HG03135 (cell line): ENCODE results near the gene CACNA1C.

Experiments used
- ATAC-seq: cut with Tn5 transposase; IDR thresholded peaks from one replicate; pipeline ENCODE4 v1.9.1; 2021; ENCODE audit warnings: mild to moderate bottlenecking, moderate library complexity; ENCODE audit not compliant: unreplicated experiment

The CACNA1C gene

GRCh38 chr12:2334271-2334670 is 281.5 kb downstream of the CACNA1C start:
- no peak for ATAC-seq

DNA sequence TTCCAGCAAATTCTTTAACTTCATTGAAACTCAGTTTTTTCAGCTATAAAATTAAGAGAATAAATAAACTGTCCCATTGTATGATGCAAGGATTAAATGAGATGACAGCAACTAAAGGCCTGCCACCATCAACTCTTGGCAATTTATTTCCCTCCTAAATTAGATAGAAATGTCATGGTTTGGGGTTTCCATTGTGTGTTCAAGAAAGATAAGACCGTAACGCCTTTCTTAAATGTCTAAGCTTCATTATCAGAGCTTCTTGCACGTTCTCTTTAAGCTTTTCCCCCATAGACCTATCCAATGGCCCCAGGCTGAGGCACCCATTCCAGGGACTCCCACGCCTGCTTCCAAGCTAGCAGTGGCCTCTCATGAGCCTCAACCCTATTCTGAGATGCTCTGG is 281.9 kb downstream of the CACNA1C start:
- no peak for ATAC-seq

DNA sequence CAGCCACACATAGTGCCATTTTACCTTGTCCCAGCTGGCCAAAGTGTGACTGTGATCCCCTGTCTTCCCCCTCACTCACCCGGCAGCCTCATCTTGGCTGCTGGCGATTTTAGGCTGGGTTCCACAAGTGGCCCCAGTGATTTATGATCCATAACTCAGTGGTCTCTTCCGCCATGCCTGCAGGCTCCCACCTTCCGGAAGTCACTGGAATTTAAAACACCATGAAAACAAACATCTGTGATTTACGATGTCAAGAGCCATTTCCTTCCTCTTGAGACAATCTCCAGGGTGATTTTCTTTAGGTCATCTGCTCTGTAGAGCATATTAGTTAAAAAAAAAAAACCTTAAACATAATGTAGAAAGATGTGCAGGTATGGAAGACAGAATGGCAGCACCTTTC is 282.3 kb downstream of the CACNA1C start:
- no peak for ATAC-seq

DNA sequence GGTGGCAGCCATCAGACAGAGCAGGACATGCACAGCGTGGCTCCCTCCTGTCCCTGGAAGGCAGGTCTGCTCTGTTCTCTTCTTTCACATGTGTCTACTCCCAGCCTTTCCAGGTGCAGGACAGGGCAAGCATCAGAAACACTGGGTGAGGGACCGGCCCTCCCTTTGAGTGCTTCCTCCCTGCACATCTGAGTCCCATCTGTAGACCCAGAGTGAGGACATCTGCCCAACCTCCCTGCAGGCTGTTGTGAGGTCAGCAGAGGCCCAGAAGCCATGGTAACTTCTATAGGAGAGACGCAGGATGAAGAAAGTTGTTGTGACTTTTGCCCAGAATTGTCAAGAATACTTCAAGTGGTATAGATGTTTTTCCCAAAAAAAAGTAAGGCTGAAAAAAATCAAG is 282.7 kb downstream of the CACNA1C start:
- ATAC-seq = no peak

- no peak for ATAC-seq
Observed at GRCh38 chr12:2335916-2336315, 283.1 kb downstream of the CACNA1C start.

- peak; percentile 68 for ATAC-seq
Observed at GRCh38 chr12:2336409-2336829, 283.6 kb downstream of the CACNA1C start.

DNA sequence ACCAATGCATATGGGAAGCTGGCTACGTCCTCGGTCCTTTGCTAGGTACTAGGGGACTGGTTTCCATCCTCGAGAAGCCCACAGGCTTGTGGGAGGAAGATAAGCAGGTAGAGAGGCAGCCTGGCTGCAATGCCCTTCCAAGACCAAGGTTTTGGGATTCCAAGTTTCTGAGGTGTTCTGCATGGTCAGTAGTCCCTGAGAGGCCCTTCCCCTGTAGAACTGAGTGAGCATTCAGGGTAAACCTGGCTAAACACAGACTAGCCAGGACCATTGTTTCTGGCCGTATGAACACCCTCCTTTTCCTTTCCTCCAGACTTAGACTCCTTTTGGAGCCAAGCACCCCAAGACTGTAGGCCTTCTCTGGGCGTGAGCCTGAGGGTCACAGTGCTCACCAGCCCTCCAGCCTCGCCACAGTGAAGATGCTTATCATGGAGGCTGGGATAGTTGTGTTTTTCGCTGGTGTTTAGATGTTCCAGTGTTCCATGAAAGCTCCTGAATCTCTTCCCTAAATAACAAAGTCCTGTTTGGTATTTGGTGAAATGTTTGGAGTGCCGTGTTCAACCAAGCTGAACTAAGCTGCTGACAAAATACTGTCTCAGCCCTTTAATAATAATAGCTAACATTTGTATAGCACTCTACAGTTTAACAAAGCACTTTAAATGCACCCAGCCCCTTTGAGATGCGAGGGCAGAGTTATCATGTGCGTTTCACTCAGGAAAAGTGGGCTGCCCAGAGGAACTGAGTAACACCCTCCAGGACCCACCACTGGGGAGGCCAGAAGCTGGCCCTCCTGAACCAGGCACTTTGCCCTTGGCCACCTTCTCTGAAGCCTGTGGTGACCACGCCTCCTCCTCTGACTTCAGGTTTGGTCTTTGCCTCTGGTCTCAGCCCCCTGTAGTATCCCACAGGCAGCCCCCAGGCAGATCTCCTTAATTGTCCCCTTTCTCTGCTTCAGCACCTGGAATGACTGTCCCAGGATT is 284.5 kb downstream of the CACNA1C start:
- ATAC-seq = no peak

- no peak for ATAC-seq
Observed at GRCh38 chr12:2338381-2338780, 285.6 kb downstream of the CACNA1C start.

DNA sequence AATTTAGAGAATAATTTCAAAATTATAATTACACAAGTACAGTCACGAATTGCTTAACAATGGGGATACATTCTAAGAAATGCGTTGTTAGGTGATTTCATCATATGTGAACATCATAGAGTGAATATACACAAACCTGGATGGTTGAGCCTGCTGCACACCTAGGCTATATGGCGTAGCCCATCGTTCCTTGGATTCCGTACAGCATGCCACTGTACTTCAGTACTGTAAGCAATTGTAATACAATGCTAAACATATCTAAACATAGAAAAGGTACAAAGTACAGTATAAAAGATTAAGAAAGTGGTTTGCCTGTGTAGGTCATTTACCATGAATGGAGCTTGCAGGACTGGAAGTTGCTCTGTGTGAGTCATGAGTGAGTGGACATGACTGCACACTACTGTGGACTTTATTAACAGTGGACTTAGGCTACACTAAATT is 286.2 kb downstream of the CACNA1C start:
- ATAC-seq = no peak

- ATAC-seq = no peak
Observed at GRCh38 chr12:2341051-2341751, 288.4 kb downstream of the CACNA1C start.

- ATAC-seq = no peak
Observed at GRCh38 chr12:2341871-2342270, 289.1 kb downstream of the CACNA1C start.

GRCh38 chr12:2343681-2344080 is 290.9 kb downstream of the CACNA1C start:
- no peak for ATAC-seq

- no peak for ATAC-seq
Observed at GRCh38 chr12:2344476-2344875, 291.7 kb downstream of the CACNA1C start.

DNA sequence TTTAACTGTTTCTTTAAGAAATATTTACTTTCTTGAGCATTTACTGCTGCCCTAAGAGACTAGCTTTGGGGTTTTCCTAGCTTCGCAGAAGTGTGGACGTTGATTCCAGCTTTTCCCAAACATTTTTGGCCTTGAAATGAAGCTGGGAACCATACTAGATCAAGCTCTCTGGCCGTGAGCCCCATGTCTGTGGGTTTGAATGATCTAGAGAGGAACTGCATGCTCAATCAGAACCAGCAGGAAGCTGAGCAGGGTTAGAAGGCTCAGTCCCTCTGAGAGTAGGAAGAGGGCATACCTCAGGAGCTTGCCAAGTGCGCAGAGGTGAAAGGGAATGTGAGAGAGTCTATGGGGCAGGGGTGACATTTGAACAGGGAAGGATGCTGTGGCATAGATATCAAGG is 292.1 kb downstream of the CACNA1C start:
- no peak for ATAC-seq

DNA sequence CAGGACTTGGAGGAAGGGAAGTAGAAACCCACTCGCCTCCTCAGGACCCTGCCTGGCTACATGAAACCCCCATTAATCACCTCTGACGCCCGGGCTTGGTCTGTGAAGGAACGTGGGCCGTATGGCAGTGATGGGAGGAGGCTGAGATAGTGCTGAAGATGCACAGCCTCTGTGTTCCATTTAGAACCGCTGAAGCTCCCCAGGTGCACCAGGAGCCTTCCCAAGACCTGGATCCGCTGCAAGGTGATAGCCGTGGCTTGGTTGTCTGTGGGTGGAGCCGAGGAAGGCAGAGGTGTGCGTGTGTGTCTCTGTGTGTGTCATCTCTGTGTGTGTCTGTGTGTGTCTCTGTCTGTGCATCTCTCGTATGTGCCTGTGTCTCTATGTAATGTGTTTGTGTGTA is 293.1 kb downstream of the CACNA1C start:
- ATAC-seq = no peak

DNA sequence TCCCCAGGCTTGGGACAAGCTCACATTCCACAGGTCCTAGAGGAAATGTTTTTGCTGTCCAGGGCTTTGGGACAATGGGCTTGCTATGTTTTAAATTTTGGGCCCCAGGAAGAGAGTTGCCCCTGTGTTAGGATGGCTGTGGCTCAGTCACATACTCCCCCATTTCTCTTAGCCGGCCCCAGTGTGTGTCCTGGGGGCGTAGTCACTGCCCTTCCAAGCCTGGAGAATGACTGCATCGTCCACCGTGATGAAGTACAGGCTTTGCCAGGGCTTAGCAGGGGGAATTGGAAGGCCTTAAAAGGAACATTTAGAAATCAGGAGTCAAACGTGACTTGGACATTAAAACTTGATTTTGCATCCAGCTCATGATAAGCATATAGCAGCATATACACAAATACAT is 293.6 kb downstream of the CACNA1C start:
- no peak for ATAC-seq

- no peak for ATAC-seq
Observed at GRCh38 chr12:2347137-2347843, 294.5 kb downstream of the CACNA1C start.

DNA sequence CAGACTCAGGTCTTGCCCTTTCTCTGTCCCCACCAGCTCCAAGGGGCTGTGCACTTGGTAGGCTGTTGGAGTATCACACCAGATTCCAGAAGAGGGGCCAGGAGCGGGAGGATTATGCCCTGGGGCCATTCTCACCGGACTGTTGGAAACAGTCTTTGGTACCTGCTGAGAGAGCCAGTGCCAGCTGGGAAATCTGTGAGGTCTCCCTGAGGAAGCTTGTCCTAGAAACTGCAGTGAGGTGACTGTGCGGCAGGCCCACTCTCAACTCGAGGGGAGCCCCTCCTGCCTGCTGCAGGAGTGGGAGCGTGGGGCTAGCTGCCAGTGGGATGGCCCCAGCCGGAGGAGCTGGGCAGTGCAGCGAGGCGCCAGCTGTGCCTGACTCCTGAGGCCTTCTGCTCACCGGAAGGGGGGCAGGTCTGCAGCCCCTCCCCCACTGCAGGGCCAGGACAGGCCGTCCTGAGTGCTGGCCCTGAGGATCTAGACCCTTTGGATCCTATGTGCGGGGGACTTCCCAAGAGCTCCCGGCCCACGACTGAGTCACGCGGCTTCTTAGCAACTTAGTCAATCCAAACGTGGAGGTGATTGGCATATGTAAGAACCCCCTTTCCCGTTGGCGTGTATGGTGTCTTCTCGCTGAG is 295.2 kb downstream of the CACNA1C start:
- no peak for ATAC-seq

GRCh38 chr12:2348482-2348852 is 295.7 kb downstream of the CACNA1C start:
- ATAC-seq = no peak

GRCh38 chr12:2351161-2351560 is 298.4 kb downstream of the CACNA1C start:
- ATAC-seq = no peak

- no peak for ATAC-seq
Observed at GRCh38 chr12:2352203-2352602, 299.4 kb downstream of the CACNA1C start.
